NCI-H526 (cell line): ENCODE measurements around the gene FHL3.

Experiments
- DNase-seq, 2 experiments: peaks; one replicate each; lab custom pipeline; 2025; lab: John Stamatoyannopoulos, UW

Gene FHL3, protein sequence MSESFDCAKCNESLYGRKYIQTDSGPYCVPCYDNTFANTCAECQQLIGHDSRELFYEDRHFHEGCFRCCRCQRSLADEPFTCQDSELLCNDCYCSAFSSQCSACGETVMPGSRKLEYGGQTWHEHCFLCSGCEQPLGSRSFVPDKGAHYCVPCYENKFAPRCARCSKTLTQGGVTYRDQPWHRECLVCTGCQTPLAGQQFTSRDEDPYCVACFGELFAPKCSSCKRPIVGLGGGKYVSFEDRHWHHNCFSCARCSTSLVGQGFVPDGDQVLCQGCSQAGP

DNA sequence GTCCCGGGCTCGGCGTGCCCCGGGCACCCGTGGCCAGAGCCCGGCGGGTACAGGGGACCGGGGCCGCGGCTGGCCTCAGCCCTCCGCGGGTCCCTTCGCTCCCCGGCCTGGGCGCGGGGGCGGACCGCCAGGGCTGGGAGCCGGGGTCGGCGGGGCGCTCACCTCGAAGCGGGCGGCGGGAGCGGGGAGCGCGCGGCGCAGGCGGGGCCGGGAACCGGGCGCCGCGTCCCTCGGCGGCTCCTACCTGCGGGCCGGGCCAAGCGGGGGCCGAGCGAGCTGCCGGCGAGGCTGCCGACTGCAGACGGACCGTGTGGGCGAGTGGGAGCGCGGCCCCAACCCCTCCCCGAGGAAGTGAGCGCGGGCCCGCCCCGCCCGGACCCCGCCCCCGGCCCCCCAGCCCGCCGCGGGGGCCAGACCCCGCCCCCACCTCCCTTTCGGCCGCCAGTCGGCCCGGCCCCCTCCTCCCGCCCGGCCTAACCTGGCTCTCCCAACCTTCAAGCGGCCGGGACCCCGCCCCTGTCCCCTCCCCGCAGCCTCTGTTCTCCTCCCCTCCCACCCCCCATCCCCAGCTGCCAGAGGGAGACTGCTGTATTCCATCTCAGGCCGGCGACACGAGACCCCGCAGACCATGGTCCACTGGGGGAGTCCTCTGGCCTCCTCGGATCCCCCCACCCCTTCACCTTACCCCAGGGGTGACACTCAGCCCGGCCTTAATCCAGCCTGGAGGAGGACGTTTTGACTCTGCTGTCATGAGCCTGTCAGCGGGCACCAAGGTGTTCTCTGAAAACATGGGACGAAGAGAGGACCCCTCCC lies at the start of gene FHL3:
Gene FHL3, minus strand, starts transcription at position 320 of the 813 bp plus-strand sequence. CDS start 6,102 bp downstream, outside the sequence.
- DNase-seq = peak; percentile 59 to 94

DNA sequence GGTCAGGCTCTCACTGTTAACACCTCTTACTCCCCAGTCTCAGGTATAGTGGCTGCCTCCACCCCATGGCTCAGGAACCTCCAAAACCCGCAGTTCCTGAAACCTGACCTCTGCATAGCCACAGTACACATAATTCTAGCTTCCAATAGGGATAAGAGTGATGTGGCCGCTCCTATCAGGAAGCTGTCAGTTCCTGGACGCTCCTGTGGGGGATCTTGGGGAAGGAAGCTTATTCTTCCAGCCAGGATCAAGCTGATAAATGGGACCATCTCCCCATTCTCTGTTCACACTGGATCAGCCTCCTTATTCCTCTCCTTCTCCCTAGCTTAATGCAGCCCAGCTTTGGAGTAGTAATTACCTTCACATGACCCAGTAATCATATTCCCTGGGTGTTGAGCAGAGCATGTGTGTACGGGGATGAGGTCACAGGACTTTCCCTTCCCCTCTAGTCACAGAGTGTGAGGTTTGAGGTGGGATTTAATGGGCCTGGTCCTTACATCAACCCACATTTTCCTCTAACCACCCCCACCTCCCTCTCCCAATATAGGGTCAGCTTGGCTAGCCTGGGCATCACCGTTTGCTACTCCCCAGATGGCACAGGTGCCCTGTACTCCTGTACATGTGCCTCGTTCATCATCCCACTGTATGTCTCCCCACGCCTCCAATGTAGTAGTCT lies 48.2 kb upstream of the FHL3 start:
- DNase-seq = peak; percentile 91

DNA sequence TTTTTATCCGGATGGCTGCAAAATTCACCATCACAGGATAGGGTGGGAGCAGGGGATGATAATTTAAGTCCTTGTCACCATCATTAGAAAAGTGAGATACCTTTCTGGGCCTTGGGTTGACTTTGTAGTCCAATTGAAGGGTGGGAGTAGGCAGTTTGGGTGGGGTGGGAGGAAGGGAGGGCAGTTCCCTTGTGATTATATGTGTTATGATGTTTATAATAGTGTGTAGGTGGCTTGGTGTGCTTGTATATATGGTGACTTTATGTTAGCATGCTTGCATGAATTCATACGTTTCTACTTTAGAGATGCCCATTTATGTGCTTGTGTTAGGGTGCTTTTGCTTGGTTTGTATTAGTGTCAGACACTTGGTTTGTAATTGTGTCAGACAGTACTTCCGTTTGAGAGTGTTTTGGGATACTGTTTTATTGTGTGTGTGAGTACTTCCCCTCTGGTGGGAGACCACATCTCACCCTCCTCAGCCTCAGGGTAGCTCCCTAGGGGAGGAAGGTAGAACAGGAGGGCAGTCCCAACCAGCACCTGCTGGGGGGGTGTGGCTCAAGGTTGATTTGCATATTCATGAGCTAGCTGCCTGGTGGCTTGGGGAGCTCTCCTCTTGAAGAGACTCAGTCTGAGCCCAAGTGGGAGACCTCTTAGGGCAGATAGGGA lies 47.6 kb upstream of the FHL3 start:
- peak; percentile 95 to 98 for DNase-seq

DNA sequence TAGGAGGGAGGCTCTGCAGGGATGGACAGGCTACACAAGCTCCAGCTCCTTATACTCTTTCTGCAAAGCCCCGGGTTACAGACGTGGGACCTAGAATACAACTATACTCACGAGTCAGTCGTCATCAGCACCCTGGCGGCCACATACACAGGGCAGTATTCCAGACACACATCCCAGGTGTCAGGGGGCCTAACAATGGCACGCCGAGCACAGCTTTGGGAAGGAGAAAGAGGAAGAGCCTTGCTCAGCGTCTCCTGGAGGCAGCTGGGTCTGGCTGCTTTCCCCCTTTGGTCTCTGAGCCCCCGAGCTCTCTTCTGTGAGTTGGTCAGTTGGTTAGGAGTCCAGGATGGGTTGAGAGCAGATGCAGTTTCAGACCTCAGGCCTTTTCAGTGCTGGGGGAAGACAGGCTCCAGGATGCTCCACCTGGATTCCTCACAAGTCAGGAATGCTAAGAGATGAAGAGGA lies 45.8 kb upstream of the FHL3 start:
- DNase-seq = no peak

DNA sequence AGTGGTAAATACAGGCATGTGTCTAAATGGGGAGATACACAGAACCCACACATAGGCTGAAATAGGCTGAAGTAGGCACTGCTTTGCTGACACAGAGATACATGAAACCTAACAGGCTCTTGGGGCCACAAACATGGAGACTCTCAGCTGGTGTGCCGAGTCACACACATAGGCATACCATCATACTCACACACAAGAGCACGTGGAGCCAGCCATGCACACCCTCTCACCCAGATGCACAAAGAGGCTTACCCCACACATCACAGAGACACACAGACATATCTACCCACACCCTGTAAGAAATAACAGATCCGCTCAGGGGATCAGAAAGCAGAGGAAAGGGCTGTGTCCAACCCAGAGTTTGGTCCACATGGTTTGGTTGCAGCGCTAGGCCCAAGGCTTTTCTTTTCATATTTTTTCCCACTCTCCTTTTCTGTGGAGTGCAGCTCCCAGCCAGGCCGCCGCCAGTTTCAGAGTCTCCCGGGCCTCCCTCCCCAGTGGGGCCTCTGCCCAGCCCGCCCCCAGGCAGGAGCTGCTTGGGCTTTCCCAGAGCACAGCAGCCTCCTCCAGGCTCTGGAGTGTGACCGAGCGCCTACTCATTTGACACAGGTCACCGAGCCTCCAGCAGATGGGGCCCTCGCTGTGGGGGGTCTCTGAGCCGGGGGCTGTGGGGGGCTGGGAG lies 45.2 kb upstream of the FHL3 start:
- peak; percentile 55 to 61 for DNase-seq

DNA sequence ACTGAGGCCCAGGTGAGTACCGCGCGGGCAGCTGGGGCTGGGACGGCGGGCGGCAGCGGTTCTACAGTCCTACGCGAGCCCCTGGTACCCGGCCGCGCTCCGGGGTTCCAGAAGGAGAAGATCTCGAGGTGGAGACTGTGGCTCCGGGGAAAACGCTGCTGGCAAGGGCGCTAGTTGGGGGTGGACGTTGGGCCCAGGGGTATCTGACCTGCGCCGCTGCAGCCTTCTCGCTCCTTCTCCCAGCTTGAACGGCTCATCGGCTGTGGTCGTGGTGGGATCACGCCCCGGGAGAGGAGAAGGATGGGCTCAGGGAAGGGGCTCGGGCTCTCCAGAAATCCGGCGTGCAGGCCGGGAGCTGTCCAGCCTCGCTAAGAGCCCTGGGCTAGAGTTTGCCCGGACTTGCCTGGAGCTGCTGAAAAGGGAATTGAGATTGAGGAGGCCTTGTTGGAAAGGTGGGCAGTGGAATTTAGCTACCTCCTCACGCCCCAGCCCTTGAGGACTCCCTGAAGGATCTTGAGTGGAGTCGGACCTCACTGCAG lies 42.4 kb upstream of the FHL3 start:
- DNase-seq = peak in 1 of 2 experiments; percentile 84

DNA sequence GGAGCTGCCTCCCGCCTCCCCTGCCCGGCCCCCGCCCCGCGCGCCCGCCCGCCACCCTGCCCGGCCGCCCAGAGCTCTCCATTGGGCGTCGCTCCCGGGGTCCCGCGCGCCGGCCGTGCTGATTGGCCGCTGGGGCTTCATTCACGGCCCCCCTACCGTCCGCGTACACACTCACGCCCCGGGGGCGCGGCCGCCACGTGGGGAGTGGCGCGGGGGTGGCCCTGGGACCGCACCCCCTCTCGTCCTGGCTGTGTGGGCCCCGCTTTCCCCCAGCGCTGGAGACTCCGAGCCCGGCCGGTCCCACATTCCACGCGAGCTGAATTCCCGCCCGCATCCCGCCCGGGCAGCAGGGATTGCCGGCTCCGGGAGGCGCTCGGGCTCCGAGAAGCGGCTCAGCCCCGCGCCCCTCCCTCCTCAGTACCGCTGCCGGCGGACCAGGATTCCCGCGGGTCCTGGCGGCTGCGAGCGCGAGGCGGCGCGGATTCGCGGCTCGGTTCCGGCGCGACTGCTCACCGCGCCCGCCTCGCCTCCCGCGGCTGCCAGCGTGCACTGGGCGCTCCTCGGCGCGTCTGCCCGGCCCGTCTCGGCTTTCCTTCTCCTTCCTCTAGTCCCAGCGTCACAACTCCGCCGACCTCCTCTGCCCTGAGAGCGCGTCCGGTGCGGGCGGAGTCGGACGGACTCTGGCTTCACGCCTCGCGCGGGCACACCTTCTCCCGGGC lies 41.7 kb upstream of the FHL3 start:
- peak; percentile 80 to 99 for DNase-seq

DNA sequence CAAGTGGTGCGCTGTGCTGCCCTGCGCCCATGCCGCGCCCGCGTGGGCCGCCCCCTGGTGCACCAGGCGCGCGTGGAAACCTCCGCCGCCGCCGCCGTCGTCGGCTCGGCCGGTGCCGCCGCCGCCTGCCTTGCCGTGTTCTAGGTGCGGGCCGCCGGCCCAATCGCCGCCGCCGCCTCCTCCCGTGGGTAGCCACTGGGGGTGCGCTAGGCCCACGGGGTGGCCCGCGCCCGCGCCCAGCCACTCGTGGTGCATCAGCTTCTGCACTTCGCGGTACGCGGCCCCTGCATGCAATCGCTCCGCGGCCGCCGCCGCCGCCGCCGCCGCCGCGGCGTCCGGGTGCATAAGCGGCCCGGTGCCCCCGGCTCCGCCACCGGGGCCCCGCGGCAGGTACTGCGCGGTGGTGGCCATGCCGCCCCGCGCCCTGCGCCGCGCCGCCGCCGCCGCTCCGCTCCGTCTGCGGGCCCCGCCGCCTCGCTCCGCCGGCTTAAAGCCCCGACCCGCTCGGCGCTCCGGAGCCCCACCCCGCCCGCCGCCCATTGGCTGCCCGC lies 41.1 kb upstream of the FHL3 start, which contains the start of gene POU3F1:
Gene POU3F1, minus strand, starts transcription at position 461 of the 551 bp plus-strand sequence. Its CDS starts 50 bp downstream, at position 411.
- no peak for DNase-seq

DNA sequence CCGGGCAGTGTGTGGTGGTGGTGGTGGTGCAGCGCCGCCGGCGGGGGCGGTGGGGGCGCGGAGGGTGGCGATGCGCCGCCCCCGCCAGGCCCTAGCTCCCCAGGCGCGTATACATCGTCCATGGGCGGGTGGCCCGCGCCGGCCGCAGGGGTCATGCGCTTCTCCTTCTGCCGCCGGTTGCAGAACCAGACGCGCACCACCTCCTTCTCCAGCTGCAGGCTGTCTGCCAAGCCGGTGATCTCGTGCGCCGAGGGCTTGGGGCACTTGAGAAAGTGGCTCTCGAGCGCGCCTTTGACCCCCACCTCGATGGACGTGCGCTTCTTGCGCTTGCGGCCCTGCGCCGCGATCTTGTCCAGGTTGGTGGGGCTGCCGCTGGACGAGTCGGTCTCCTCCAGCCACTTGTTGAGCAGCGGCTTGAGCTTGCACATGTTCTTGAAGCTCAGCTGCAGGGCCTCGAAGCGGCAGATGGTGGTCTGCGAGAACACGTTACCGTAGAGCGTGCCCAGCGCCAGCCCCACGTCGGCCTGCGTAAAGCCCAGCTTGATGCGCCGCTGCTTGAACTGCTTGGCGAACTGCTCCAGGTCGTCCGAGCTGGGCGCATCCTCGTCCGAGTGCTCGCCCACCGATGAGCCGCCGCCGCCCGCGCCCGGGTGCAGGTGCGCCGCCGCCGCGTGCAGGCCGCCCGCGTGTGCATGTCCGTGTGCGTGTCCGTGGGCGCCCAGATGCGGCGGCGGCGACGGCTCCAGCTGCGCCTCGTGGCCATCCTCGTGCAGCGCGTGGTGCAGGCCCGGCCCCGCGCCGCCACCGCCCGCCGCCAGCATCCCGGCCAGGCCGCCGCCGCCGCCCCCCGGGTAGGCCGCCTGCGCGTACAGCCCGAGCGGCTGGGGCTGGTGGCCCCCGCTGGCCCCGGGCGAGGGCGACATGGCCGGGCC lies 40.4 kb upstream of the FHL3 start:
- DNase-seq = peak; percentile 69 to 87

DNA sequence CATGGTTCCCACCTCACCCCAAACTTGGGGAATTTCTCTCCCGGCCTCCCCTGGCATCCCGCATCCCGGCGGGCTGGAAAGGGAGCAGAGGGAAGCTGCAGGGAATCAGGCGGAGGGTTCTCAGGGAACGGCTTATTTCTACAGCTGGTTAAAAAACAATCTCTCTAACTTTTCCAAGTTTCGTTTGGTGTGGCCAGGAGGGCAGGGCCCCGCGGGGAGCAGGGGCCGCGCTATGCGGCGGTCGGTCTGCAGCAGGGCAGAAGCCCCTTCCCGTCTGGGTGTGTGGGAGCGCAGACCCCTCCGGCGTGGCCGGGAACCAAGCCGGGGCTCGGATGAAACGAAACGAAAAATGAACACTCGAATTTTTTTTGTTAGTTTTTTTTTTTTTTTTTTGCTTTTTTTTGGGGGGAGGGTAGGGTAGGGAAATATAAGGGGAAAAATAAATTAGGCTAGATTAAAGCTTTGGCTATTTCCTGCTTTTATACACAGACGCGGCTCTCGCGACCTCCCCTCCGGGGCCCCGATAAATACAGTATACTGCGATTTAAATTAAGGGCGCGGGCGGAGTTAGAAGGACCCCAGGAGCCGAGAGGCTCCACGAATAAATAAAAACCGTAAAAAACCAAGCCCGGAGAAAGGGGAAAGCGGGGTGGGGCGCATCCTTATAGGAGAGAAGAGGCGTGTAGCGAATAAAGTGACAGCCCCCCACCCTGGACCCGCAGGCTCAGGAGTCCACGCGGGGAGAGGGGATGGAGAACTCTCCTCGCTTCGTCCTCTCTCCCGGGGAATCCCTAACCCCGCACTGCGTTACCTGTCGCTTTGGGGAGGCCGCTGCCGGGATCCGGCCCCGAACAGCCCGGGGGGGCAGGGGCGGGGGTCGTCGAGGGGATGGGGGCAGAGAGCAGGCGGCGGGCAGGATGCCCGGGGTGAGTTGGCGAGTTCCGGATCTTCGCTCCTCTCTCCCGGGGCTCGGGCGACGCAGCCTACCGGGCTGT lies 39.2 kb upstream of the FHL3 start:
- peak in 1 of 2 experiments; percentile 61 for DNase-seq

DNA sequence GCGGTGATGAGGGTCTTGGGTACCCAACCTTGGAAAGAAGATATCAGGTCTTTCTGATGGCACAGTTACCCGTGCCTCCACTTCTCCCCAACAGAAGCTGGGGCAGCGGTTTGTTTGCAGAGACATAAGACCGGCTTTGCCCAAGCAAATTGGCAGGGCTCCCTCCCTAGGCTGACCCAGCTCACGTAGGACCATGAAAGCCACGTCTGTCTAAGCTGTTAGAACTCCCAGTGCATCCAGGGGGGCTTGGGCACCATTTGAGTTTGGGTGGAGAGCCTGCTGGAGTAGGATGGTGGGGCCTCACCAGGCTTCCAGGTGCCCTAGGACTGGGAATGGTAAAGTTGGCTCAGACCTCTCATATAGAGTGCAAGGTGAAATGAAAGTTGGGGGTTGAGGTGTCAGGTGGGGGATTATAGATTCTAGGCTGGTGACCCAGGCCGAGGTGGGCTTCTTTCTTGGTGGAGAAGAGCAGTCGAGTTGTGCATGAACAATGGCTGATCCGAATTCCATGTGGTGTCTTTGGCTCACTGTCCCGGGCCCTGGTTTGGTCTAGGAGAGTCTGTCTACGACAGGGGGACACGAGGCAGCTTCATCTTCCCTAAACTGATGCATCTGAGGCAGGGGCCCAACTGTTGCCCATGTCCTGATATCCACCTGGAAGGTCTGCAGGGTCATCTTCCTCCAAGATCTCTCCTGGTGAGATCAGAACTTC lies 37.9 kb upstream of the FHL3 start:
- no peak for DNase-seq

DNA sequence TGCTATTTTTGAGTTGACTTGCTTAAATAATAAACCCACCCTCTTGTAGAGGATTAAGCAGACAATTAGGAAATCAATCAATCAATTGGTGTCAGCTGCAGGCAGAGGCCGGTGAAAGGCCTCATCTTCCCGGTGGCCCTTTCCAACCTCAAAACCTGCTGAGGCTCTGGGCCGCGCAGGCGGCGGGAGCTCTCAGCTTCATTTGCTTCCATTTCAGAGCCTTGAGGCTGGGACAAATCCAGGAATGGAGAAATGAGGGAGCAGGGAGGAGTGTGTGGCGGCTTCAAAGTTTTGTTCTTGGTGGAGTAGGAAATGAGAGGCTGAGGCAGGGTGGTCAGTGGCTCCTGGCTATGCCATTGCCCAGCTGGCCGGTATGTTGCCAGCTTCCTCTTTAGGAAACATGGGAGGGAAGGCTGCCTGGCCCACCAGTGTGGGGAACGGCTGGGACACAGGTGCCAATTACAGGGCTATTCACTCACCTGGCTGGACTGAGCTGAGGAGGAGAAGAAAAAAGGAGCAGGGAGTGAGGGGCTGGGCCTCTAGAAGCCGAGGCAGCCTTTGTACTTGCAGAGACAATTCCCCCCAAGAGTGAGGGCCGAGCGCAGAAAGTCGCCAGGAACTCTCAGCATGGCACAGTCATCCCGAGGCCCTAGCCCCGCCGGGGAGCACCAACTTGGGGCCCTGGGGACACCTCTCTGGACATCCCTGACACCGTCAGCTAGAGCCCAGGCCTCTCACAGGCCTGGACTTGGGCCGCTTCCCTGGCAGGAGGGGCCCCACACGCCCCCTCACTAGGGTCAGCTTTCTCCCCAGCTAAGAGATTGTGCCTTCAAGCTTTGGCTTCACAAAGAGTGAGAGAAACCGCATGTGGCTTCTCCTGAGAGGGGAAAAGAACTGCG lies 36.9 kb upstream of the FHL3 start:
- no peak for DNase-seq

DNA sequence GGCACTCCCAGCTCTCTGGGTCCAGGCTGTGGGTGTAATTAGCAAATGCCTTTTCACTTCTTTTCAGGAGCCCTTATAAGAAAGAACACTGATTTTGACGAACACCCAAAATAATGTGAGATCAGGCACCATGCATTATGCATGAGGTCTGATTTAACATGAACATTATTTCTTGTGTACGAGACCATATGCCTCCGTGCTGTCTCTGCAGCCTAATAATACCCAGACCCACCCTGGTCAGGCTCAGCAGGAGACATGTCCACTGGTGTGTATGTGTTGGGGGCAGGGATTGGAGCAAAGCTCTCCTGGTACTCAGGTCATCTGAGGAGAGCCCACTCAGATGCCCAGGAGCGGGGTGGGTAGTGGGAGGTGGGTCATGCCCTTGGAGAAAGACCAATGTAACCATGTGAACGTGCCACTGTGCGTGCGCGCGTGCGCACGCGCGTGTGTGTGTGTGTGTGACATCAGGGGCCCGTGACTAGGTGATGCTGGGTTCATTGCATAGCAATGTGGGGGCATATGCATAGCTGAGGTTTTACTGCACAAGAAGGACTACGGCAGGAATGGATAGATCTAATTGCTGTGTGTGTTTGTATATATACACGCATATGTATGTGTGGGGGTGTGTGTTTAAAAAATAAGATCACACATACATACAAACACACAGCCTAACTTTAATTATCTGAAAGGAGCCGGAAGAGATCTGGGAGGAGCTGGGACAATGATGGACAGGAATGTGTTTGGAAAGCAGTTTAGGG lies 34.2 kb upstream of the FHL3 start:
- DNase-seq = no peak

DNA sequence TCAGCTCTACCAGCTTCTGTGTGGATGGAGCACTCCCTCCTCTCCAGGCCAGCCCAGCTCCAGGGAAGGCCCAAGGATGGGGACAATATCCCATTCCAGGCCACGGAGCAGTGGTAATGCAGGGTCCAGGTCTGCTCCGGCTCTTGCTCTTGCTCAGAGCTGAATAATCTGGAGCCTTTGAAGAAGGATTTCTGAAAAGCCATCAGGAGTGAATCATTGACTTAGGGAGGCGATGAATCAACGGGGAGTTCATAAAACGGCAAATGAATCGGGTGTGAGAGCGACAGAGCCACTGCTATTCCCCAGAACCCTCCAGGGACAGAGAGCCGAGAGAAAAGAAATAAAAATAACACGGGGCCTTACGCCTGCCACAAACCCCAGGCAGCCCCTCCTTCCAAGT lies 33.5 kb upstream of the FHL3 start:
- no peak for DNase-seq
